ENCODE measurements around the gene NCAN.

GRCh38 chr19:19292607-19293006 lies 80.8 kb downstream of the NCAN start:
- TF ChIP-seq EZH2 (IDR thresholded peaks at IDR 0.05; ENCODE audit: borderline replicate concordance) (no peak), CTCF (IDR thresholded peaks at IDR 0.05; ENCODE audit: poor library complexity) (no peak)
